Calu3 (cell line): ENCODE measurements around the gene CDKN1C. TPM values are rescaled to one million over a fixed set of nuclear protein-coding genes. Genes with fewer than 3 reads are reported as not detected.

ENCODE experiments used
- BruUV-seq: library from RNA; stranded (reverse); fragments of 400-500 nt; replicated peaks from 2 replicates; lab custom pipeline; 2021; lab: Mats Ljungman, UMichigan
- CTCF ChIA-PET: fragments of 300-600 bp; sonication (Branson Sonifier 250); formaldehyde crosslinking; loops from one replicate; lab custom pipeline; 2022; ENCODE audit warnings: antibody characterized with exemption; lab: Charles Lee
- DNase-seq: peaks from one replicate; pipeline ENCODE4 v3.0.0; 2022
- H3K27ac Mint-ChIP-seq: one replicate; pipeline ENCODE4 v1.8.0; 2022; ENCODE audit warnings: mixed read lengths; ENCODE audit not compliant: unreplicated experiment
- H3K27me3 Mint-ChIP-seq: one replicate; pipeline ENCODE4 v1.8.0; 2022; ENCODE audit warnings: mixed read lengths; ENCODE audit not compliant: unreplicated experiment
- H3K36me3 Mint-ChIP-seq: one replicate; pipeline ENCODE4 v1.8.0; 2022; ENCODE audit warnings: mild to moderate bottlenecking, moderate library complexity, mixed read lengths; ENCODE audit not compliant: insufficient read depth, unreplicated experiment
- H3K4me1 Mint-ChIP-seq: one replicate; pipeline ENCODE4 v1.8.0; 2022; ENCODE audit warnings: mild to moderate bottlenecking, low read depth, mixed read lengths; ENCODE audit not compliant: unreplicated experiment
- H3K4me3 Mint-ChIP-seq: one replicate; pipeline ENCODE4 v1.8.0; 2022; ENCODE audit warnings: mild to moderate bottlenecking, low read depth, moderate library complexity, mixed read lengths; ENCODE audit not compliant: unreplicated experiment
- H3K9me3 Mint-ChIP-seq: one replicate; pipeline ENCODE4 v1.8.0; 2022; ENCODE audit warnings: low read depth, mixed read lengths; ENCODE audit not compliant: unreplicated experiment
- CTCF ChIP-seq: fragments of 200-600 bp; IDR thresholded peaks from one replicate; pipeline ENCODE4 v1.8.0; 2022; ENCODE audit warnings: antibody characterized with exemption; ENCODE audit not compliant: unreplicated experiment
- intact Hi-C: fragments of 100-400 bp; cut with micrococcal nuclease; formaldehyde crosslinking; loops from one replicate; pipeline ENCODE4 v1.10.0; 2022; ENCODE audit not compliant: unreplicated experiment
- total RNA-seq: library from RNA; stranded (reverse); gene quantifications from 2 replicates; pipeline ENCODE4 v1.2.3, GENCODE V29; 2022

The CDKN1C gene
- total RNA-seq, 1 experiment from 2014 or later = 2.4 TPM

GRCh38 chr11:2869134-2869526 lies 16.4 kb downstream of the CDKN1C start:
- Mint-ChIP-seq H3K27me3 (peaks cover 25% of the 10 kb centered on the region), H3K27ac (no peak overlapping the region), H3K36me3 (no peaks in the 10 kb centered on the region), H3K4me3 (no peak overlapping the region), H3K9me3 (no peaks in the 10 kb centered on the region), H3K4me1 (no peaks in the 10 kb centered on the region)
- no TSS peak for BruUV-seq
- TF ChIP-seq CTCF = no peak
- CTCF ChIA-PET = no interaction called here
- DNase-seq = no peak
- intact Hi-C loops = no loop called here

- BruUV-seq = no TSS peak
- intact Hi-C loops = no loop called here
- no peak for TF ChIP-seq CTCF
- peaks cover 30% of the 10 kb centered on the region for H3K27me3 Mint-ChIP-seq
- DNase-seq = no peak
- H3K27ac Mint-ChIP-seq = no peak overlapping the region
- no peaks in the 10 kb centered on the region for H3K4me1 Mint-ChIP-seq
- CTCF ChIA-PET = no interaction called here
- H3K36me3 Mint-ChIP-seq = peaks cover 5% of the 10 kb centered on the region
- H3K9me3 Mint-ChIP-seq = no peaks in the 10 kb centered on the region
- no peak overlapping the region for H3K4me3 Mint-ChIP-seq
These were observed 17.0 kb downstream of the CDKN1C start for GRCh38 chr11:2868506-2869133.

- H3K4me3 Mint-ChIP-seq = no peak overlapping the region
- CTCF ChIA-PET = no interaction called here
- H3K36me3 Mint-ChIP-seq = peaks cover 9% of the 10 kb centered on the region
- no peaks in the 10 kb centered on the region for H3K9me3 Mint-ChIP-seq
- H3K27ac Mint-ChIP-seq = no peak overlapping the region
- H3K27me3 Mint-ChIP-seq = peaks cover 37% of the 10 kb centered on the region
- intact Hi-C loops = no loop called here
- no peak for TF ChIP-seq CTCF
- BruUV-seq = no TSS peak
- no peak for DNase-seq
- no peaks in the 10 kb centered on the region for H3K4me1 Mint-ChIP-seq
These were observed 17.7 kb downstream of the CDKN1C start for GRCh38 chr11:2867722-2868505.

GRCh38 chr11:2867142-2867541 lies 18.4 kb downstream of the CDKN1C start:
- Mint-ChIP-seq H3K27ac (no peak overlapping the region), H3K27me3 (peaks cover 39% of the 10 kb centered on the region), H3K9me3 (no peaks in the 10 kb centered on the region), H3K4me1 (no peaks in the 10 kb centered on the region), H3K36me3 (peaks cover 9% of the 10 kb centered on the region), H3K4me3 (no peak overlapping the region)
- TF ChIP-seq CTCF = no peak
- no TSS peak for BruUV-seq
- intact Hi-C loops = no loop called here
- CTCF ChIA-PET = no interaction called here
- DNase-seq = no peak
